T-cell (primary cell): ENCODE results near the gene ANKRD12. TPM values are rescaled to one million over a fixed set of nuclear protein-coding genes. Genes with fewer than 3 reads are reported as not detected.
A peak's percentile ranks its signal among the peaks of the same experiment; 100 is the strongest.

ENCODE experiments used
- ATAC-seq, 4 experiments: fragments of 200-7000 bp in 3 of 4; fragments of 150-1000 bp in 1 of 4; cut with Tn5 transposase; replicated peaks in 1 of 4; 1 replicate in 3 of 4; 2 replicates in 1 of 4; pipeline ENCODE4 v1.10.0; 2021; ENCODE audit warnings: moderate library complexity in 3 of 4, mild to moderate bottlenecking in 2 of 4, moderate number of reproducible peaks in 1 of 4
- CTCF ChIA-PET, 2 donors: fragments of 300-600 bp; sonication (Branson Sonifier 250); formaldehyde crosslinking; loops; one replicate each; lab custom pipeline; 2022; ENCODE audit warnings: antibody characterized with exemption in 2 of 2; lab: Charles Lee
- POLR2A ChIA-PET, 2 donors: fragments of 300-600 bp; sonication (Branson Sonifier 250); formaldehyde crosslinking; loops; one replicate each; lab custom pipeline; 2022; ENCODE audit warnings: antibody characterized with exemption in 2 of 2; lab: Charles Lee
- DNase-seq, 35 experiments: peaks; one replicate each; pipeline versions ENCODE4 v3.0.0 to v3.0.0-alpha.2; 2013 to 2023
- H3K27ac ChIP-seq: one replicate; pipeline ENCODE4 v1.5.1; 2013; ENCODE audit warnings: low read length
- H3K27me3 ChIP-seq, 2 experiments: replicated peaks in 1 of 2; 1 replicate in 1 of 2; 2 replicates in 1 of 2; pipeline versions ENCODE4 v1.6.1 to v1.7.0; 2013; ENCODE audit warnings: low read length in 1 of 2, mixed read lengths in 1 of 2; ENCODE audit not compliant: control insufficient read depth in 2 of 2, insufficient read depth in 2 of 2; ENCODE audit errors: extremely low read depth in 1 of 2
- H3K36me3 ChIP-seq, 2 donors: 1 replicate in 1 of 2; 2 replicates in 1 of 2; pipeline versions ENCODE4 v1.6.1 to v1.7.0; 2013; ENCODE audit warnings: low read length in 1 of 2; ENCODE audit not compliant: control insufficient read depth in 2 of 2, insufficient read depth in 1 of 2; ENCODE audit errors: extremely low read depth in 1 of 2
- H3K4me1 ChIP-seq, 2 experiments: 1 replicate in 1 of 2; 2 replicates in 1 of 2; pipeline versions ENCODE4 v1.6.1 to v1.7.0; 2013; ENCODE audit warnings: low read length in 2 of 2, mixed read lengths in 1 of 2; ENCODE audit not compliant: insufficient read depth in 2 of 2, control insufficient read depth in 1 of 2; ENCODE audit errors: extremely low read depth in 1 of 2
- H3K4me3 ChIP-seq, 2 donors: 1 replicate in 1 of 2; 2 replicates in 1 of 2; pipeline versions ENCODE4 v1.5.1 to v1.7.0; 2013; ENCODE audit warnings: mild to moderate bottlenecking in 2 of 2, low read length in 1 of 2, moderate library complexity in 1 of 2; ENCODE audit not compliant: control insufficient read depth in 1 of 2; ENCODE audit errors: extremely low read depth in 1 of 2
- H3K9me3 ChIP-seq: 2 replicates; pipeline ENCODE4 v1.7.0; 2013
- H3K27ac Mint-ChIP-seq, 2 donors: one replicate each; pipeline ENCODE4 v1.8.0; 2020 to 2021; ENCODE audit warnings: mild to moderate bottlenecking in 2 of 2, mixed read lengths in 2 of 2
- H3K27me3 Mint-ChIP-seq, 2 donors: one replicate each; pipeline ENCODE4 v1.8.0; 2021 to 2022; ENCODE audit warnings: mixed read lengths in 2 of 2
- H3K36me3 Mint-ChIP-seq: one replicate; pipeline ENCODE4 v1.8.0; 2021; ENCODE audit warnings: mixed read lengths
- H3K4me1 Mint-ChIP-seq, 3 donors: one replicate each; pipeline ENCODE4 v1.8.0; 2020 to 2022; ENCODE audit warnings: mixed read lengths in 3 of 3, mild to moderate bottlenecking in 1 of 3
- H3K4me3 Mint-ChIP-seq, 3 donors: one replicate each; pipeline ENCODE4 v1.8.0; 2020 to 2022; ENCODE audit warnings: mild to moderate bottlenecking in 3 of 3, mixed read lengths in 3 of 3, moderate library complexity in 3 of 3
- H3K9me3 Mint-ChIP-seq, 3 donors: one replicate each; pipeline ENCODE4 v1.8.0; 2020 to 2022; ENCODE audit warnings: mixed read lengths in 3 of 3
- WGBS: methylation state at CpG from one replicate; pipeline ENCODE4 v1.1.5; 2013; ENCODE audit warnings: missing lambda C conversion rate; ENCODE audit not compliant: insufficient coverage; 5-methylcytosine and 5-hydroxymethylcytosine counted together
- total RNA-seq, 35 experiments: library from RNA in 6 of 35; stranded (reverse) in 6 of 35; fragments of 120-200 nt in 1 of 35; gene quantifications; one replicate each; pipeline versions ENCODE4 v1.2.1 to v1.2.4 and lab custom pipeline; 2013 to 2026

Gene ANKRD12
- total RNA-seq, 5 donors from 2014 or later (not counting 1 experiment from before 2014, with no cell fraction given), result 183 to 211 (median 199) TPM

DNA sequence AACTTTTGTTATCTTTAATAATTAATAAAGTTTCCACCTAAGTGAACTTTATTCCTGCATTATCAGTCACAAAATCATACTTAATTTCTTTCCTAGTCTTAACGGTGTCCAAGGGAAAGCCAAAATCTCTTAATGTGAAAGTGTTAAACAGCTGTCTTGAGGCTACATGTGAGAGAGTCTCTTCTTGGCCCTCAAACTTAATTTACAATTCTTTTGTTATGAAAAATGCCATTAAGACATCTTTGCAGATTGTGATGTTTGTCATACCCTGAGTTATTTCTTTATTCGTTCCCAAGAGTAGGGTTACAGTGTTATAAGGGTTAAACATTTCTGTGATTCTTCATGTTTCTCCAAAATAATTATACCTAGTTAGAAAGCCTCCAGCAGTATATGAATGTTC lies 64.6 kb downstream of the ANKRD12 start:
- Mint-ChIP-seq H3K27me3 (no peaks in the 10 kb centered on the region), H3K9me3 (no peaks in the 10 kb centered on the region), H3K4me1 (peaks cover 19 to 32% (median 27%) of the 10 kb centered on the region in 3 donors), H3K4me3 (no peak overlapping the region), H3K27ac (no peak overlapping the region), H3K36me3 (peaks cover 24% of the 10 kb centered on the region)
- Histone ChIP-seq H3K27me3 (no peaks in the 10 kb centered on the region), H3K36me3 (peaks cover 0 to 23% of the 10 kb centered on the region in 2 donors), H3K4me3 (no peak overlapping the region), H3K4me1 (no peaks in the 10 kb centered on the region), H3K27ac (no peak overlapping the region), H3K9me3 (no peaks in the 10 kb centered on the region)
- no CpG with 5 or more reads among the region's 2 CpGs for WGBS
- ATAC-seq (no peak), DNase-seq (no peak)
- ChIA-PET POLR2A (interaction anchor here (0.6 to 0.9 kb wide), 3 partner anchors 9 to 50 kb away, joined by 3 to 5 read pairs (median 3); no protein-coding TSS in a partner anchor), CTCF (no interaction called here)

DNA sequence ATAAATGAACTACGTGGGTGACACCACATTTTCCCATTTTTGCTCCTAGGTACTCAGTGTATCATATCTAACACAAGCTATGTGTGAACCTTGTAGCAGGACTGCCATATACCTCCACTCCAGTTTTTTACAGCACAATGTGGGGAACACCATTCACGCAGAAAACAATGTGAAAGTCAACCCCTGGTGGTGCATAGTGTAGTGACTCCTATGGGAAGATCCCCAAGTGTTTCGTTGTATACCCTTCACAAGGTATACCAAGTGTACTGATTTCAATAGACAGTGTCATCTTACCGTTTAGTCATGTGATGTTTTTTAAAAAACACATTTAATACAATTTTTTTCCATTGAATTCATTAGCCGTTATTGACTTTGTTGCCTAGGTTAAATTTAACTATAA lies 68.1 kb downstream of the ANKRD12 start:
- H3K27ac ChIP-seq, result no peak overlapping the region
- Mint-ChIP-seq H3K27ac (no peak overlapping the region), H3K4me3 (no peak overlapping the region), H3K27me3 (no peaks in the 10 kb centered on the region), H3K9me3 (no peaks in the 10 kb centered on the region), H3K4me1 (peaks cover 16 to 30% (median 26%) of the 10 kb centered on the region in 3 donors), H3K36me3 (peaks cover 22% of the 10 kb centered on the region)
- WGBS, result no CpG with 5 or more reads among the region's 5 CpGs
- no peaks in the 10 kb centered on the region for H3K9me3 ChIP-seq
- DNase-seq, result no peak
- no peaks in the 10 kb centered on the region for H3K4me1 ChIP-seq
- ChIA-PET CTCF (no interaction called here), POLR2A (interaction anchor here in 1 of 2 donors (0.7 kb wide), 1 partner anchor 18 kb away, joined by 3 read pairs; no protein-coding TSS in a partner anchor)
- no peak for ATAC-seq
- H3K27me3 ChIP-seq, result no peaks in the 10 kb centered on the region
- H3K4me3 ChIP-seq, result no peak overlapping the region
- peaks cover 0 to 23% of the 10 kb centered on the region in 2 donors for H3K36me3 ChIP-seq

DNA sequence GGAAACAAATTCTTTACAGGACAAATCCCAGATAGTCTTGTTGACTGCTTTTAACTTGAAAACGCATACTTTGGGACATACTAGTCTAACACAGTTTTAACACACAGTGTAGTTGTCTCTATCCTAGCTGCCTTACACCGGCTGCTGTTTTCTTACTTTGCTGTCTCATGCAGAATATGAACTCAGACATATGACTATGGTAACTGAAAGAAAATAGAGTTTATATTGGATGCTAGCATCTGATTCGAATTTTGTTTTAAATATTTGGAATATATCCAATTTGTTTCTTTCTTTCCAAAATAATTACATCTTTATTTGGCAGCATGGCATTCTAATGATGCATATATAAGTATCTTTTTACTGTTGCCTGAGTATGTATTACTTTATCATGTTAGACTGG lies 69.8 kb downstream of the ANKRD12 start:
- DNase-seq, result no peak
- peaks cover 0 to 23% of the 10 kb centered on the region in 2 donors for H3K36me3 ChIP-seq
- no peaks in the 10 kb centered on the region for H3K27me3 ChIP-seq
- Mint-ChIP-seq H3K36me3 (peaks cover 25% of the 10 kb centered on the region), H3K4me1 (peaks cover 10 to 27% (median 21%) of the 10 kb centered on the region in 3 donors), H3K9me3 (no peaks in the 10 kb centered on the region), H3K27me3 (no peaks in the 10 kb centered on the region), H3K27ac (no peak overlapping the region), H3K4me3 (no peak overlapping the region)
- ChIA-PET CTCF (no interaction called here), POLR2A (interaction anchor here (0.6 to 1.2 kb wide), 3 partner anchors 11 to 123 kb away, joined by 3 read pairs; no protein-coding TSS in a partner anchor)
- H3K4me3 ChIP-seq, result no peak overlapping the region
- no peaks in the 10 kb centered on the region for H3K4me1 ChIP-seq
- no CpG with 5 or more reads among the region's 3 CpGs for WGBS
- H3K9me3 ChIP-seq, result no peaks in the 10 kb centered on the region
- no peak for ATAC-seq
- no peak overlapping the region for H3K27ac ChIP-seq

- Mint-ChIP-seq H3K4me3 (no peak overlapping the region), H3K27ac (no peak overlapping the region), H3K36me3 (peaks cover 33% of the 10 kb centered on the region), H3K9me3 (no peaks in the 10 kb centered on the region), H3K27me3 (no peaks in the 10 kb centered on the region), H3K4me1 (peaks cover 20 to 25% (median 21%) of the 10 kb centered on the region in 3 donors)
- ChIA-PET CTCF (no interaction called here), POLR2A (interaction anchor here in 1 of 2 donors (0.6 kb wide), 1 partner anchor 101 kb away, joined by 11 read pairs; no protein-coding TSS in a partner anchor)
- no peak for ATAC-seq
- peaks cover 0 to 30% of the 10 kb centered on the region in 2 donors for H3K36me3 ChIP-seq
- 100% methylated on average over 1 of the region's 4 CpGs for WGBS
- no peak overlapping the region for H3K4me3 ChIP-seq
- no peak for DNase-seq
- H3K9me3 ChIP-seq, result no peaks in the 10 kb centered on the region
- no peak overlapping the region for H3K27ac ChIP-seq
- no peaks in the 10 kb centered on the region for H3K27me3 ChIP-seq
- H3K4me1 ChIP-seq, result no peaks in the 10 kb centered on the region
Observed at GRCh38 chr18:9209279-9209678, 72.7 kb downstream of the ANKRD12 start.

DNA sequence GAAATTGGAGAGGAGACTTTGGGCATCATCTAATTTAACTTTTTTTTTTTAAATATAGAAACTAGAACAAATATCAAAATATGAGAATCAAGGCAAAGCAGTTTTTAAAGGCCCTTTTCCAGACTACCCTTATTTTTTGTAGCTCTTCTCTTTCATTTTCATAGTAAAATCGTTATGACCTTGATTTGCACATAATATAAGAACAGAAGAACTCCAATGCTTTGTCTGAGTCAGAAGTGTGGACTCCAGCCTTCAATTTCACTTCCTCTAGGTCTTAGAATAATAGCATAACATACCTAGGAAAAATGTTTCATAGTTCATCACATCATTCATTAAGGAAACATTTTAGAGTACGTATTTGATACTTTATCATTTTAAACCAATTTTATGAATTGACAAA lies 74.4 kb downstream of the ANKRD12 start:
- Mint-ChIP-seq H3K36me3 (peaks cover 46% of the 10 kb centered on the region), H3K4me1 (peaks cover 16 to 21% (median 19%) of the 10 kb centered on the region in 3 donors), H3K27me3 (no peaks in the 10 kb centered on the region), H3K27ac (peak overlapping the region in 1 of 2 donors; percentile 52), H3K9me3 (no peaks in the 10 kb centered on the region), H3K4me3 (no peak overlapping the region)
- ChIA-PET CTCF (interaction anchor here (0.6 to 1.0 kb wide), 2 partner anchors 107 to 197 kb away, joined by 3 to 6 read pairs; no protein-coding TSS in a partner anchor), POLR2A (no interaction called here)
- H3K9me3 ChIP-seq, result no peaks in the 10 kb centered on the region
- no peaks in the 10 kb centered on the region for H3K27me3 ChIP-seq
- 20% methylated on average over 1 of the region's 2 CpGs for WGBS
- H3K4me3 ChIP-seq, result no peak overlapping the region
- peaks cover 0 to 43% of the 10 kb centered on the region in 2 donors for H3K36me3 ChIP-seq
- ATAC-seq (no peak), DNase-seq (no peak)
- no peak overlapping the region for H3K27ac ChIP-seq
- H3K4me1 ChIP-seq, result no peaks in the 10 kb centered on the region

DNA sequence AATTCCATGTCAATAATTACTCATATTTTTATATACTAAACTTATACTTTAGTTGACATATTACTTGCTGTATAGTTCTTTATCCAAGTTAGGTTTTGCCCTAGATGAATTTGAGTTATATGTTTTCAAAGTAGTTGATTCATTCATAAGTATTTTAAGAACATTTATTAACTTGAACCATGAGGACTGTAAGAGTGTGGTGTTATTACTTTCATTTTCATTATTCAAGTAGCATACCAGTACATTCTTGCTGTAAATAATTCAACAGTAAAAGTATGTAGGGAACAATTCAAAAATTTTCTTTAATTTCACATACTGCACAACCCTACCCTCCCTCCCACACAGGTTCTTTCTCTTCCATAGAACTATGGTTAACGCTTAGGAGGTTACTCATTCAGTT lies 75.4 kb downstream of the ANKRD12 start:
- CTCF ChIA-PET, result no interaction called here
- H3K27ac Mint-ChIP-seq, result no peak overlapping the region

More for the DNA sequence above, 75.4 kb downstream of the ANKRD12 start:
- Histone ChIP-seq H3K36me3 (peaks cover 0 to 50% of the 10 kb centered on the region in 2 donors), H3K27ac (no peak overlapping the region), H3K4me3 (no peak overlapping the region), H3K27me3 (no peaks in the 10 kb centered on the region), H3K4me1 (no peaks in the 10 kb centered on the region), H3K9me3 (no peaks in the 10 kb centered on the region)
- no peaks in the 10 kb centered on the region for H3K9me3 Mint-ChIP-seq
- peaks cover 16 to 21% (median 19%) of the 10 kb centered on the region in 3 donors for H3K4me1 Mint-ChIP-seq
- no peak for DNase-seq
- H3K4me3 Mint-ChIP-seq, result no peak overlapping the region
- WGBS, result no CpG with 5 or more reads among the region's 1 CpG
- no peak for ATAC-seq
- H3K36me3 Mint-ChIP-seq, result peaks cover 56% of the 10 kb centered on the region
- POLR2A ChIA-PET, result no interaction called here
- no peaks in the 10 kb centered on the region for H3K27me3 Mint-ChIP-seq
